ENCODE data around the gene TSHR.

TSHR gene

GRCh38 chr14:80988735-80989429 is 33.5 kb downstream of the TSHR start:
- Histone ChIP-seq H3K4me3 (ENCODE audit: low read length) (no peak overlapping the region), H3K36me3 (ENCODE audit: control insufficient read depth, insufficient read depth, low read length) (no peaks in the 10 kb centered on the region), H3K27ac (ENCODE audit: low read length) (no peak overlapping the region), H3K9me3 (ENCODE audit: control insufficient read depth, insufficient read depth, low read length) (no peaks in the 10 kb centered on the region), H3K4me1 (ENCODE audit: control insufficient read depth, insufficient read depth, low read length) (no peaks in the 10 kb centered on the region), H3K27me3 (ENCODE audit: control insufficient read depth, insufficient read depth, low read length) (no peaks in the 10 kb centered on the region)
- WGBS (ENCODE audit: insufficient coverage, insufficient read length) = no CpG with 5 or more reads among the region's 6 CpGs
- DNase-seq (ENCODE audit: low read depth, low spot score) = no peak

DNA sequence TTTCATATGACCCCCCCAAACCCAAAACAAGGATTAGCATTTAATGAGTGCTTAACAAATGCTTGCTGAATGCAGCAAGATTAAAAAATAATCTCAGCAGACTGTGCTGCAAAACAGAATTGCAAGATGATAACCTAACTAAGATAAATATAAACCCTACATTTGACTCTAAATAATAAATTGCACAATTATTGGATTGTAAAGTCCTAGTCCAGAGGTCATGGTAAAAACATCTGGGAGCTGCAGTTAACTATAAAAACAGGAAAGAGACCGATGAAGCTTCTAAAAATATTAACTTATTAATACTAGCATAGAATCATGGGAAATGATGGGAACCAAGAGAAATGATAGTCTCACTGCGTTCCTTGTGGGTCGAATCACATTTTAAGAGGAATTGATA is 37.2 kb downstream of the TSHR start:
- no peak overlapping the region for H3K27ac ChIP-seq (ENCODE audit: low read length)
- H3K4me1 ChIP-seq (ENCODE audit: control insufficient read depth, insufficient read depth, low read length) = no peaks in the 10 kb centered on the region
- H3K4me3 ChIP-seq (ENCODE audit: low read length) = no peak overlapping the region
- no CpG with 5 or more reads among the region's 3 CpGs for WGBS (ENCODE audit: insufficient coverage, insufficient read length)
- no peaks in the 10 kb centered on the region for H3K36me3 ChIP-seq (ENCODE audit: control insufficient read depth, insufficient read depth, low read length)
- H3K27me3 ChIP-seq (ENCODE audit: control insufficient read depth, insufficient read depth, low read length) = no peaks in the 10 kb centered on the region
- no peak for DNase-seq (ENCODE audit: low read depth, low spot score)
- H3K9me3 ChIP-seq (ENCODE audit: control insufficient read depth, insufficient read depth, low read length) = no peaks in the 10 kb centered on the region

GRCh38 chr14:80996049-80996901 is 40.9 kb downstream of the TSHR start:
- no peaks in the 10 kb centered on the region for H3K9me3 ChIP-seq (ENCODE audit: control insufficient read depth, insufficient read depth, low read length)
- WGBS (ENCODE audit: insufficient coverage, insufficient read length) = no CpG with 5 or more reads among the region's 13 CpGs
- no peak overlapping the region for H3K4me3 ChIP-seq (ENCODE audit: low read length)
- no peaks in the 10 kb centered on the region for H3K36me3 ChIP-seq (ENCODE audit: control insufficient read depth, insufficient read depth, low read length)
- no peaks in the 10 kb centered on the region for H3K27me3 ChIP-seq (ENCODE audit: control insufficient read depth, insufficient read depth, low read length)
- H3K4me1 ChIP-seq (ENCODE audit: control insufficient read depth, insufficient read depth, low read length) = no peaks in the 10 kb centered on the region
- H3K27ac ChIP-seq (ENCODE audit: low read length) = no peak overlapping the region
- DNase-seq (ENCODE audit: low read depth, low spot score) = no peak

GRCh38 chr14:81001447-81001846 is 46.0 kb downstream of the TSHR start:
- no CpG with 5 or more reads among the region's 6 CpGs for WGBS (ENCODE audit: insufficient coverage, insufficient read length)
- Histone ChIP-seq H3K4me3 (ENCODE audit: low read length) (no peak overlapping the region), H3K4me1 (ENCODE audit: control insufficient read depth, insufficient read depth, low read length) (no peaks in the 10 kb centered on the region)

GRCh38 chr14:81004575-81004974 is 49.2 kb downstream of the TSHR start:
- H3K9me3 ChIP-seq (ENCODE audit: control insufficient read depth, insufficient read depth, low read length) = no peaks in the 10 kb centered on the region
- H3K36me3 ChIP-seq (ENCODE audit: control insufficient read depth, insufficient read depth, low read length) = no peaks in the 10 kb centered on the region
- DNase-seq (ENCODE audit: low read depth, low spot score) = no peak
- no peak overlapping the region for H3K27ac ChIP-seq (ENCODE audit: low read length)
- no CpG with 5 or more reads among the region's 1 CpG for WGBS (ENCODE audit: insufficient coverage, insufficient read length)
- no peak overlapping the region for H3K4me3 ChIP-seq (ENCODE audit: low read length)
- H3K4me1 ChIP-seq (ENCODE audit: control insufficient read depth, insufficient read depth, low read length) = no peaks in the 10 kb centered on the region
- H3K27me3 ChIP-seq (ENCODE audit: control insufficient read depth, insufficient read depth, low read length) = no peaks in the 10 kb centered on the region

More at GRCh38 chr14:81001447-81001846, 46.0 kb downstream of the TSHR start:
- H3K27me3 ChIP-seq (ENCODE audit: control insufficient read depth, insufficient read depth, low read length) = no peaks in the 10 kb centered on the region
- DNase-seq (ENCODE audit: low read depth, low spot score) = no peak
- H3K9me3 ChIP-seq (ENCODE audit: control insufficient read depth, insufficient read depth, low read length) = no peaks in the 10 kb centered on the region
- no peaks in the 10 kb centered on the region for H3K36me3 ChIP-seq (ENCODE audit: control insufficient read depth, insufficient read depth, low read length)
- no peak overlapping the region for H3K27ac ChIP-seq (ENCODE audit: low read length)

DNA sequence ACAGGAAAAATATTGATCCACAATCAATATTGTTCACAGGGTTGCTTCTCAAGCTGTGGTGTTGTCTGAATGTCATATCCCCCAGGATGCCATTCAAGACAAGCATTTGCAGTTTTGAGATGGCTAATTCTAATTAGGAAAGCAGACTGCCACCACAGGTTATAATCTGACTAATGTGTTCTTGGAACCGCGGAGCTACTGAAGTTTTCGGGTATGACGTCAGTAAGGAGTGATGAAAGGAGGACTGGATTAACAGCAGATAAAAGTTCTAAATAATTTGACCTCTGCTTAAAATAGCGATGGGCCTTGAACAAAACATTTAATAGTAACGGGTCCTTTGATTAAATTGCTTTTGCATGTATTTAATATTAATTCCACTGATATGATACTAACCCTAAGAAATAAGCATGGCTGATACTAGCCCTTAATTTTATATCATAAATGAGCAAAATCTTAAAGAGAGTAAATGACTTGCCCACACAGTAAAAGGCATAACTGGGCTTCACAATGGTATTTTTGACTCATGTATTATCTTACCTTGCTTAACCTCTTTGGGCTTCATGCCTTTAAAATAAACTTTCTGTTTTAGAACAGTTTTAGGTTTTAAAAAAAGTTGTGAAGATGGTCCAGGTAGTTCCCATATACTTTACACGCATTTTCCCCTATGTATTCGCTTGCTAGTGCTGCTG is 50.3 kb downstream of the TSHR start:
- Histone ChIP-seq H3K27me3 (ENCODE audit: control insufficient read depth, insufficient read depth, low read length) (no peaks in the 10 kb centered on the region), H3K9me3 (ENCODE audit: control insufficient read depth, insufficient read depth, low read length) (no peaks in the 10 kb centered on the region), H3K27ac (ENCODE audit: low read length) (no peak overlapping the region), H3K4me3 (ENCODE audit: low read length) (no peak overlapping the region), H3K36me3 (ENCODE audit: control insufficient read depth, insufficient read depth, low read length) (no peaks in the 10 kb centered on the region), H3K4me1 (ENCODE audit: control insufficient read depth, insufficient read depth, low read length) (no peaks in the 10 kb centered on the region)
- DNase-seq (ENCODE audit: low read depth, low spot score) = no peak
- WGBS (ENCODE audit: insufficient coverage, insufficient read length) = no CpG with 5 or more reads among the region's 8 CpGs

- no peaks in the 10 kb centered on the region for H3K4me1 ChIP-seq (ENCODE audit: control insufficient read depth, insufficient read depth, low read length)
- H3K36me3 ChIP-seq (ENCODE audit: control insufficient read depth, insufficient read depth, low read length) = no peaks in the 10 kb centered on the region
- no peak overlapping the region for H3K27ac ChIP-seq (ENCODE audit: low read length)
- no peak overlapping the region for H3K4me3 ChIP-seq (ENCODE audit: low read length)
- H3K27me3 ChIP-seq (ENCODE audit: control insufficient read depth, insufficient read depth, low read length) = no peaks in the 10 kb centered on the region
- no peak for DNase-seq (ENCODE audit: low read depth, low spot score)
- no peaks in the 10 kb centered on the region for H3K9me3 ChIP-seq (ENCODE audit: control insufficient read depth, insufficient read depth, low read length)
- no CpG with 5 or more reads among the region's 3 CpGs for WGBS (ENCODE audit: insufficient coverage, insufficient read length)
Observed at GRCh38 chr14:81006266-81006665, 50.8 kb downstream of the TSHR start.

DNA sequence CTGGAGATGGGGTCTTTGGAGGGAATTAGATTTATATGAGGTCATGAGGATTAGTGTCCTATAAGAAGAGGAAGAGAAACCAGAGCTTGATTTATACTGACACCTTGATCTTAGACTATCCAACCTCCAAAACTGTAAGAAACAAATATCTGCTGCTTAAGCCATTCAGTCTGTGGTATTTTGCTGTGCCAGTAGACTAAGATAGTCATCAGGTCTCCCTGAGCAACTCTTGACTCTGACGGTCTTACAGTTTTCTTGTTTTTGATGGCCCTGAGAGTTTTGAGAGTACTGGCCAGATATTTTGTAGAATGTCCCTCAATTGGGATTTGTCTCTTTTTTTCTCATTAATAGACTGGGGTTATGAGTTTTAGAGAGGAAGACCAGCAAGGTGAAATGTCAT is 51.7 kb downstream of the TSHR start:
- Histone ChIP-seq H3K4me1 (ENCODE audit: control insufficient read depth, insufficient read depth, low read length) (no peaks in the 10 kb centered on the region), H3K4me3 (ENCODE audit: low read length) (no peak overlapping the region), H3K27ac (ENCODE audit: low read length) (no peak overlapping the region), H3K27me3 (ENCODE audit: control insufficient read depth, insufficient read depth, low read length) (no peaks in the 10 kb centered on the region), H3K36me3 (ENCODE audit: control insufficient read depth, insufficient read depth, low read length) (no peaks in the 10 kb centered on the region), H3K9me3 (ENCODE audit: control insufficient read depth, insufficient read depth, low read length) (no peaks in the 10 kb centered on the region)
- no CpG with 5 or more reads among the region's 1 CpG for WGBS (ENCODE audit: insufficient coverage, insufficient read length)
- DNase-seq (ENCODE audit: low read depth, low spot score) = no peak

GRCh38 chr14:81009346-81009745 is 53.9 kb downstream of the TSHR start:
- H3K27ac ChIP-seq (ENCODE audit: low read length) = no peak overlapping the region
- no peaks in the 10 kb centered on the region for H3K4me1 ChIP-seq (ENCODE audit: control insufficient read depth, insufficient read depth, low read length)
- no CpG with 5 or more reads among the region's 2 CpGs for WGBS (ENCODE audit: insufficient coverage, insufficient read length)

GRCh38 chr14:81018251-81018650 is 62.8 kb downstream of the TSHR start:
- H3K4me3 ChIP-seq (ENCODE audit: low read length) = no peak overlapping the region
- H3K4me1 ChIP-seq (ENCODE audit: control insufficient read depth, insufficient read depth, low read length) = no peaks in the 10 kb centered on the region
- no peak overlapping the region for H3K27ac ChIP-seq (ENCODE audit: low read length)
- no peak for DNase-seq (ENCODE audit: low read depth, low spot score)
- WGBS (ENCODE audit: insufficient coverage, insufficient read length) = no CpG with 5 or more reads among the region's 3 CpGs
- H3K27me3 ChIP-seq (ENCODE audit: control insufficient read depth, insufficient read depth, low read length) = no peaks in the 10 kb centered on the region
- H3K36me3 ChIP-seq (ENCODE audit: control insufficient read depth, insufficient read depth, low read length) = no peaks in the 10 kb centered on the region
- H3K9me3 ChIP-seq (ENCODE audit: control insufficient read depth, insufficient read depth, low read length) = no peaks in the 10 kb centered on the region

More at GRCh38 chr14:81009346-81009745, 53.9 kb downstream of the TSHR start:
- no peaks in the 10 kb centered on the region for H3K27me3 ChIP-seq (ENCODE audit: control insufficient read depth, insufficient read depth, low read length)
- no peaks in the 10 kb centered on the region for H3K36me3 ChIP-seq (ENCODE audit: control insufficient read depth, insufficient read depth, low read length)
- DNase-seq (ENCODE audit: low read depth, low spot score) = no peak
- no peak overlapping the region for H3K4me3 ChIP-seq (ENCODE audit: low read length)
- H3K9me3 ChIP-seq (ENCODE audit: control insufficient read depth, insufficient read depth, low read length) = no peaks in the 10 kb centered on the region
